WTC11 (cell line): ENCODE results near the gene GPR108. TPM values are rescaled to one million over a fixed set of nuclear protein-coding genes. Genes with fewer than 3 reads are reported as not detected.

Source experiments
- ATAC-seq: fragments of 200-7000 bp; cut with Tn5 transposase; 2 replicates; pipeline ENCODE4 v1.10.0; 2021; ENCODE audit warnings: mild to moderate bottlenecking, moderate library complexity
- CTCF ChIA-PET: fragments of 300-600 bp; sonication (Branson Sonifier 250); formaldehyde crosslinking; loops from one replicate; lab custom pipeline; 2021; ENCODE audit warnings: antibody characterized with exemption; lab: Charles Lee
- POLR2A ChIA-PET: fragments of 350-600 bp; sonication (Branson Sonifier 250); formaldehyde crosslinking; loops from one replicate; lab custom pipeline; 2021; ENCODE audit warnings: antibody characterized with exemption; lab: Charles Lee
- DNase-seq: peaks from one replicate; pipeline ENCODE4 v3.0.0; 2021; ENCODE audit warnings: low spot score
- H3K27ac Mint-ChIP-seq: 2 replicates; pipeline ENCODE4 v1.8.0; 2021; ENCODE audit warnings: mixed read lengths
- H3K27me3 Mint-ChIP-seq: 2 replicates; pipeline ENCODE4 v1.8.0; 2021; ENCODE audit warnings: low read depth, mild to moderate bottlenecking, moderate library complexity, mixed read lengths
- H3K36me3 Mint-ChIP-seq: 2 replicates; pipeline ENCODE4 v1.8.0; 2021; ENCODE audit warnings: mixed read lengths
- H3K4me1 Mint-ChIP-seq: 2 replicates; pipeline ENCODE4 v1.8.0; 2022; ENCODE audit warnings: mixed read lengths
- H3K4me3 Mint-ChIP-seq: 2 replicates; pipeline ENCODE4 v1.8.0; 2021; ENCODE audit warnings: mild to moderate bottlenecking, moderate library complexity, mixed read lengths
- H3K9me3 Mint-ChIP-seq: 2 replicates; pipeline ENCODE4 v1.8.0; 2021; ENCODE audit warnings: mixed read lengths
- ARID4B ChIP-seq: sonication (generic); formaldehyde crosslinking; IDR thresholded peaks from 2 replicates; pipeline ENCODE4 v1.8.0; 2023; ENCODE audit warnings: missing genetic modification reagents, mild to moderate bottlenecking, borderline replicate concordance
- CREM ChIP-seq: sonication (generic); formaldehyde crosslinking; IDR thresholded peaks from 2 replicates; pipeline ENCODE4 v1.8.1; 2022; ENCODE audit warnings: mild to moderate bottlenecking, missing genetic modification reagents, moderate library complexity
- FOXK1 ChIP-seq: sonication (generic); formaldehyde crosslinking; IDR thresholded peaks from 2 replicates; pipeline ENCODE4 v1.8.0; 2022; ENCODE audit warnings: mild to moderate bottlenecking, moderate library complexity, missing genetic modification reagents
- GRHL2 ChIP-seq: fragments of 250-450 bp; sonication (Bioruptor Pico); IDR thresholded peaks from 2 replicates; pipeline ENCODE4 v1.8.0; 2022; ENCODE audit warnings: mild to moderate bottlenecking, moderate library complexity; ENCODE audit not compliant: insufficient replicate concordance, severe bottlenecking
- NFATC4 ChIP-seq: fragments of 250-450 bp; sonication (Bioruptor Pico); IDR thresholded peaks from 2 replicates; pipeline ENCODE4 v1.9.0; 2021; ENCODE audit warnings: mild to moderate bottlenecking
- PRDM15 ChIP-seq: sonication (generic); formaldehyde crosslinking; IDR thresholded peaks from 2 replicates; pipeline ENCODE4 v1.8.0; 2022; ENCODE audit warnings: missing genetic modification reagents
- TP53 ChIP-seq: sonication (generic); formaldehyde crosslinking; IDR thresholded peaks from 2 replicates; pipeline ENCODE4 v1.8.1; 2023; ENCODE audit warnings: mild to moderate bottlenecking, missing genetic modification reagents
- ZNF138 ChIP-seq: sonication (generic); formaldehyde crosslinking; conservative IDR thresholded peaks from 2 replicates; pipeline ENCODE4 v1.8.1; 2022; ENCODE audit warnings: mild to moderate bottlenecking, moderate library complexity, missing genetic modification reagents
- ZNF425 ChIP-seq: fragments of 250-450 bp; sonication (Bioruptor Pico); conservative IDR thresholded peaks from 2 replicates; pipeline ENCODE4 v1.9.0; 2021; ENCODE audit warnings: mild to moderate bottlenecking
- total RNA-seq: library from RNA; stranded (reverse); gene quantifications from 3 replicates; pipeline ENCODE4 v1.2.3, GENCODE V29; 2021
- TF ChIP-seq, protein P1 (sequence below): sonication (generic); formaldehyde crosslinking; IDR thresholded peaks from 2 replicates; pipeline ENCODE4 v1.8.0; 2022; ENCODE audit warnings: mild to moderate bottlenecking, missing genetic modification reagents
- TF ChIP-seq, protein P2 (sequence below): sonication (generic); formaldehyde crosslinking; conservative IDR thresholded peaks from 2 replicates; pipeline ENCODE4 v1.8.1; 2023; ENCODE audit warnings: mild to moderate bottlenecking, low read depth, missing genetic modification reagents, moderate library complexity

Gene GPR108
- total RNA-seq, 1 experiment from 2014 or later: 48.7 TPM

DNA sequence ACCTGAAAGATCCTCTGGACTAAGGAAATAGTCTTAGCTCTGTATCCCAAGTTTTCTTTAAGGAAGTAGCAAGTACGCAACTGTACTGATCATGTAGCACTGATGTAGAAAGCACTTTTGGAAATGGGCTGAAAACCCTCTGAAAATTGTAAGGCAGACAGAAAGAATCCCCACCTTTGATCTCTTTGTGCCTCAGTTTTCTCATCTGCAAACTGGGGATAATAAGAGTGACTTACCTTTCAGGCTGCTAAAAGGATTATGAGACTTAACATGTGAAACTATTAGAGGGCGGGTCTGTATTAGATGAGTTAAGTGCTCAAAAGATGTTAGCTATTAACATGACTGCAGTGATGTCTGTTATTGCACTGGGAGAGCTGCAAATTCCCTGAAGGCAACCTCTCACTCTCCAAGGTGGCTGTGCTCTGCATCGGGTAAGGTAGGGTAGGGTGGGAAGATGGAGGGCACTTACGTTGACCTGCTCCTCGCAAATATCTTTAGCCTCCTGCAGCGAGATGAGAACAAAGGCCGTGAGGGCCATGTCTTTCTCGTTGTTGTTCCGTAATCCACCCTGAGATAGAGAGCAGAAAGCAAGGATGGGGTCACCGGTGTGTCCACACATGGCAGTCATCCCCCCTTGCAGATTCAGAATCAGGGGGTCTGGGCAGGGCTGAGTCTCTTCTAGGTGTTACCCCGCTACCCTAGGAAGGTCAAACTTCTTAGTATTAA, 47.1 kb downstream of the GPR108 start:
- no peak for DNase-seq
- Mint-ChIP-seq H3K4me3 (no peak overlapping the region), H3K27ac (no peak overlapping the region), H3K36me3 (peaks cover 15% of the 10 kb centered on the region), H3K4me1 (no peaks in the 10 kb centered on the region), H3K9me3 (peaks cover 39% of the 10 kb centered on the region), H3K27me3 (peaks cover 6% of the 10 kb centered on the region)
- ChIA-PET CTCF (no interaction called here), POLR2A (no interaction called here)
- TF ChIP-seq GRHL2 (CRISPR knock-in tag): no peak
- TF ChIP-seq, protein P1, sequence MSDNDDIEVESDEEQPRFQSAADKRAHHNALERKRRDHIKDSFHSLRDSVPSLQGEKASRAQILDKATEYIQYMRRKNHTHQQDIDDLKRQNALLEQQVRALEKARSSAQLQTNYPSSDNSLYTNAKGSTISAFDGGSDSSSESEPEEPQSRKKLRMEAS (CRISPR knock-in tag): no peak
- no peak for TF ChIP-seq CREM
- TF ChIP-seq FOXK1 (CRISPR knock-in tag): no peak
- no peak for TF ChIP-seq ZNF138 (CRISPR knock-in tag)
- no peak for ATAC-seq

DNA sequence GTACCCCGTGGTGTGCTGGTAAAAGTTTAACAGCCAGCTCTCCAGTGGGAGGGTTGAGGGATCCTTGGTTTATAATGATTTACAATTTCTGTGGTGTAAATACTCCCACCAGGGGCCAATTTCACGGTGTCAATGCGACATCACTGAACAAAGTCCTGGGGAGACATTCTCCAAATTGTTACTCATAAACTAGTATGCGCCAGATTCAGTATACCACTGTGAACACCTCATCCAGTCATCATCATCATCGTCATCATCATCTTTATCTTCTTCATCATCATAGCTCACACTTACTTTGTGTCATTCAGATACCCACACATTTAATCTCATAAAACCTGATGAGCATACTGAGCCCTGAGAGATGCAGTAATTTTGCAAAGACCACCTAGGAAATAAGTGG, 50.3 kb downstream of the GPR108 start:
- DNase-seq: no peak
- Mint-ChIP-seq H3K36me3 (peaks cover 20% of the 10 kb centered on the region), H3K9me3 (peaks cover 47% of the 10 kb centered on the region)
- TF ChIP-seq PRDM15 (CRISPR knock-in tag) (no peak), ARID4B (CRISPR knock-in tag) (no peak), ZNF425 (no peak), NFATC4 (CRISPR knock-in tag) (no peak), TP53 (CRISPR knock-in tag) (no peak)
- TF ChIP-seq, protein P2, sequence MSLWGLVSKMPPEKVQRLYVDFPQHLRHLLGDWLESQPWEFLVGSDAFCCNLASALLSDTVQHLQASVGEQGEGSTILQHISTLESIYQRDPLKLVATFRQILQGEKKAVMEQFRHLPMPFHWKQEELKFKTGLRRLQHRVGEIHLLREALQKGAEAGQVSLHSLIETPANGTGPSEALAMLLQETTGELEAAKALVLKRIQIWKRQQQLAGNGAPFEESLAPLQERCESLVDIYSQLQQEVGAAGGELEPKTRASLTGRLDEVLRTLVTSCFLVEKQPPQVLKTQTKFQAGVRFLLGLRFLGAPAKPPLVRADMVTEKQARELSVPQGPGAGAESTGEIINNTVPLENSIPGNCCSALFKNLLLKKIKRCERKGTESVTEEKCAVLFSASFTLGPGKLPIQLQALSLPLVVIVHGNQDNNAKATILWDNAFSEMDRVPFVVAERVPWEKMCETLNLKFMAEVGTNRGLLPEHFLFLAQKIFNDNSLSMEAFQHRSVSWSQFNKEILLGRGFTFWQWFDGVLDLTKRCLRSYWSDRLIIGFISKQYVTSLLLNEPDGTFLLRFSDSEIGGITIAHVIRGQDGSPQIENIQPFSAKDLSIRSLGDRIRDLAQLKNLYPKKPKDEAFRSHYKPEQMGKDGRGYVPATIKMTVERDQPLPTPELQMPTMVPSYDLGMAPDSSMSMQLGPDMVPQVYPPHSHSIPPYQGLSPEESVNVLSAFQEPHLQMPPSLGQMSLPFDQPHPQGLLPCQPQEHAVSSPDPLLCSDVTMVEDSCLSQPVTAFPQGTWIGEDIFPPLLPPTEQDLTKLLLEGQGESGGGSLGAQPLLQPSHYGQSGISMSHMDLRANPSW (CRISPR knock-in tag): no peak
- TF ChIP-seq, all 79 proteins: peak for 0
- peaks cover 12% of the 10 kb centered on the region for H3K27me3 Mint-ChIP-seq
- no peak overlapping the region for H3K4me3 Mint-ChIP-seq
- no peak for ATAC-seq
- no peak overlapping the region for H3K27ac Mint-ChIP-seq
- H3K4me1 Mint-ChIP-seq: no peaks in the 10 kb centered on the region
- CTCF ChIA-PET: no interaction called here
- POLR2A ChIA-PET: no interaction called here
